CD4-positive, alpha-beta T cell treated with Interleukin-2 at 100 ng/mL for 4 hours (primary cell): ENCODE data around the gene LTF.
A peak's percentile ranks its signal among the peaks of the same experiment; 100 is the strongest.

ENCODE experiments used
- DNase-seq: peaks from one replicate; pipeline ENCODE4 v3.0.0-alpha.2; 2020; ENCODE audit warnings: low spot score

The LTF gene

GRCh38 chr3:46490338-46491084, 25.8 kb upstream of the LTF start:
- DNase-seq: no peak

GRCh38 chr3:46489875-46490274, 25.2 kb upstream of the LTF start:
- DNase-seq: no peak

- DNase-seq: no peak
Measured at GRCh38 chr3:46489381-46489780, 24.7 kb upstream of the LTF start.

GRCh38 chr3:46488735-46489361, 24.1 kb upstream of the LTF start:
- DNase-seq: peak; percentile 93

- no peak for DNase-seq
Measured at GRCh38 chr3:46485779-46486175, 21.1 kb upstream of the LTF start.

GRCh38 chr3:46484911-46485778, 20.4 kb upstream of the LTF start:
- DNase-seq: no peak

GRCh38 chr3:46484388-46484787, 19.7 kb upstream of the LTF start:
- DNase-seq: no peak

- no peak for DNase-seq
Measured at GRCh38 chr3:46483825-46484224, 19.1 kb upstream of the LTF start.

GRCh38 chr3:46482632-46483350, 18.1 kb upstream of the LTF start:
- DNase-seq: no peak

GRCh38 chr3:46481636-46482035, 16.9 kb upstream of the LTF start:
- DNase-seq: no peak

- no peak for DNase-seq
Measured at GRCh38 chr3:46480491-46481195, 15.9 kb upstream of the LTF start.

GRCh38 chr3:46479696-46480095, 15.0 kb upstream of the LTF start:
- no peak for DNase-seq

- DNase-seq: no peak
Measured at GRCh38 chr3:46479021-46479420, 14.3 kb upstream of the LTF start.

GRCh38 chr3:46478341-46478740, 13.6 kb upstream of the LTF start:
- no peak for DNase-seq

GRCh38 chr3:46477756-46478155, 13.1 kb upstream of the LTF start:
- no peak for DNase-seq

- no peak for DNase-seq
Measured at GRCh38 chr3:46477145-46477544, 12.4 kb upstream of the LTF start.

GRCh38 chr3:46472736-46473135, 8.0 kb upstream of the LTF start:
- no peak for DNase-seq

GRCh38 chr3:46471371-46471914, 6.7 kb upstream of the LTF start:
- no peak for DNase-seq

GRCh38 chr3:46470831-46471230, 6.1 kb upstream of the LTF start:
- no peak for DNase-seq

GRCh38 chr3:46469680-46470357, 5.1 kb upstream of the LTF start:
- no peak for DNase-seq
